ENCODE measurements around the gene VPS39. TPM values are rescaled to one million over a fixed set of nuclear protein-coding genes. Genes with fewer than 3 reads are reported as not detected.

The VPS39 gene
- polyA plus RNA-seq, 2 of the 4 experiments (the other 2 are of a cell fraction), result 18.3 to 33.3 TPM

GRCh38 chr15:42190370-42190769 is 17.7 kb downstream of the VPS39 start (continued):
- TF ChIP-seq FOSL2 (IDR thresholded peaks at IDR 0.05) (no peak), FOSL2 (CRISPR knock-in tag; IDR thresholded peaks at IDR 0.05) (no peak), HEYL (CRISPR knock-in tag; IDR thresholded peaks at IDR 0.05) (no peak), CEBPB (IDR thresholded peaks at IDR 0.05) (no peak), HOXB13 (CRISPR knock-in tag; IDR thresholded peaks at IDR 0.05; ENCODE audit: low read depth) (no peak), ZSCAN20 (CRISPR knock-in tag; IDR thresholded peaks at IDR 0.05) (no peak), ZNF302 (CRISPR knock-in tag; IDR thresholded peaks at IDR 0.05) (no peak)
- TF ChIP-seq, protein P1, sequence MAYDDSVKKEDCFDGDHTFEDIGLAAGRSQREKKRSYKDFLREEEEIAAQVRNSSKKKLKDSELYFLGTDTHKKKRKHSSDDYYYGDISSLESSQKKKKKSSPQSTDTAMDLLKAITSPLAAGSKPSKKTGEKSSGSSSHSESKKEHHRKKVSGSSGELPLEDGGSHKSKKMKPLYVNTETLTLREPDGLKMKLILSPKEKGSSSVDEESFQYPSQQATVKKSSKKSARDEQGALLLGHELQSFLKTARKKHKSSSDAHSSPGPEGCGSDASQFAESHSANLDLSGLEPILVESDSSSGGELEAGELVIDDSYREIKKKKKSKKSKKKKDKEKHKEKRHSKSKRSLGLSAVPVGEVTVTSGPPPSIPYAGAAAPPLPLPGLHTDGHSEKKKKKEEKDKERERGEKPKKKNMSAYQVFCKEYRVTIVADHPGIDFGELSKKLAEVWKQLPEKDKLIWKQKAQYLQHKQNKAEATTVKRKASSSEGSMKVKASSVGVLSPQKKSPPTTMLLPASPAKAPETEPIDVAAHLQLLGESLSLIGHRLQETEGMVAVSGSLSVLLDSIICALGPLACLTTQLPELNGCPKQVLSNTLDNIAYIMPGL (CRISPR knock-in tag; IDR thresholded peaks at IDR 0.05; ENCODE audit: borderline replicate concordance), result no peak

DNA sequence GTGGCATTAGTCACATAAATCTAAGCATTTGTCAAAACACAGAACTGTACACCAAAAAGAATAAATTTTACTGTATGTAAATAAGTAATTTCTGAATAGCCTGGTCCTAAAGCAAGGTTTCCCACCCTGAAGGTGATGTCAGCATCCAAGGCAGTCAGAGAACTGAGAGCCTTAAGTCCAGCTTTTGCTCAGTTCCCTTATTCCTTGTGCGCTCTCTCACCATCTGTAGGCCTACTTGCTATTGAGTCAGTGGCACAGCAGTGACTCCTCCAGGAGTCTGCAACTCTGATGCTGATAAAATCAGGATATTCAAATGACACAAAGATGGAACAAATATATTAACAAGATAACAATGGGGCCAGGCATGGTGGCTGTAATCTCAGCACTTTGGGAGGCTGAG is 22.3 kb downstream of the VPS39 start:
- H3K4me2 ChIP-seq, result no peak overlapping the region
- CTCF ChIA-PET, result no interaction called here
- POLR2A ChIA-PET, result no interaction called here
- TF ChIP-seq HOXA7 (CRISPR knock-in tag; IDR thresholded peaks at IDR 0.05) (no peak), POLR2A (IDR thresholded peaks at IDR 0.05; ENCODE audit: low read length) (no peak), MYC (IDR thresholded peaks at IDR 0.05; ENCODE audit: borderline replicate concordance, low read length) (no peak), RAD21 (conservative IDR thresholded peaks at IDR 0.05 in 1 of 2, IDR thresholded peaks at IDR 0.05 in 1 of 2) (no peak), RNF2 (IDR thresholded peaks at IDR 0.05; ENCODE audit: borderline replicate concordance, low read depth) (no peak), TFCP2L1 (CRISPR knock-in tag; IDR thresholded peaks at IDR 0.05) (no peak), CHD2 (IDR thresholded peaks at IDR 0.05; ENCODE audit: low read length, partially characterized antibody) (no peak), FOXS1 (CRISPR knock-in tag; IDR thresholded peaks at IDR 0.05) (no peak)
- TF ChIP-seq, protein P1 (CRISPR knock-in tag; IDR thresholded peaks at IDR 0.05; ENCODE audit: borderline replicate concordance), result no peak
- 88% methylated on average over 1 of the region's 1 CpG for WGBS (ENCODE audit: missing lambda C conversion rate)
- H3K4me3 ChIP-seq, result no peak overlapping the region
- FAIRE-seq, result no peak
- no peak overlapping the region for H3K27ac ChIP-seq
- no peaks in the 10 kb centered on the region for H3K4me1 ChIP-seq
- no peak for DNase-seq (ENCODE audit: low read depth in 1 of 2, low spot score in 1 of 2)
- no peak for ATAC-seq
- no peaks in the 10 kb centered on the region for H3K9me3 ChIP-seq

GRCh38 chr15:42184736-42185135 is 23.4 kb downstream of the VPS39 start:
- Histone ChIP-seq H3K4me3 (no peak overlapping the region), H3K9me3 (no peaks in the 10 kb centered on the region), H3K4me2 (no peak overlapping the region), H3K27ac (no peak overlapping the region), H3K4me1 (no peaks in the 10 kb centered on the region)
- POLR2A ChIA-PET, result no interaction called here
- TF ChIP-seq MAZ (IDR thresholded peaks at IDR 0.05; ENCODE audit: borderline replicate concordance, low read depth, low read length) (no peak), ZFP36 (IDR thresholded peaks at IDR 0.05; ENCODE audit: borderline replicate concordance, partially characterized antibody) (no peak), NFE2L2 (conservative IDR thresholded peaks at IDR 0.05; ENCODE audit: low read length) (no peak), MAFK (IDR thresholded peaks at IDR 0.05; ENCODE audit: partially characterized antibody) (no peak), RFX5 (IDR thresholded peaks at IDR 0.05) (no peak), USF2 (IDR thresholded peaks at IDR 0.05) (no peak), ELK1 (IDR thresholded peaks at IDR 0.05; ENCODE audit: low read depth, low read length) (no peak), ZSCAN20 (CRISPR knock-in tag; IDR thresholded peaks at IDR 0.05) (no peak), JUN (IDR thresholded peaks at IDR 0.05) (no peak), NR3C1 (IDR thresholded peaks at IDR 0.05) (no peak), MAX (IDR thresholded peaks at IDR 0.05) (no peak), TFCP2L1 (CRISPR knock-in tag; IDR thresholded peaks at IDR 0.05) (no peak), HEYL (CRISPR knock-in tag; IDR thresholded peaks at IDR 0.05) (no peak), BHLHE40 (IDR thresholded peaks at IDR 0.05; ENCODE audit: low read depth, low read length) (no peak), RAD21 (conservative IDR thresholded peaks at IDR 0.05 in 1 of 2, IDR thresholded peaks at IDR 0.05 in 1 of 2) (no peak), POLR2A (IDR thresholded peaks at IDR 0.05; ENCODE audit: low read length) (no peak), PHF8 (IDR thresholded peaks at IDR 0.05; ENCODE audit: borderline replicate concordance, low read depth) (no peak), CHD4 (IDR thresholded peaks at IDR 0.05; ENCODE audit: borderline replicate concordance) (no peak)
- TF ChIP-seq, protein P2, sequence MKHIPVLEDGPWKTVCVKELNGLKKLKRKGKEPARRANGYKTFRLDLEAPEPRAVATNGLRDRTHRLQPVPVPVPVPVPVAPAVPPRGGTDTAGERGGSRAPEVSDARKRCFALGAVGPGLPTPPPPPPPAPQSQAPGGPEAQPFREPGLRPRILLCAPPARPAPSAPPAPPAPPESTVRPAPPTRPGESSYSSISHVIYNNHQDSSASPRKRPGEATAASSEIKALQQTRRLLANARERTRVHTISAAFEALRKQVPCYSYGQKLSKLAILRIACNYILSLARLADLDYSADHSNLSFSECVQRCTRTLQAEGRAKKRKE (CRISPR knock-in tag; IDR thresholded peaks at IDR 0.05; ENCODE audit: low read depth), result no peak
- FAIRE-seq (no peak), ATAC-seq (no peak), DNase-seq (ENCODE audit: low read depth in 1 of 2, low spot score in 1 of 2) (no peak)
- CTCF ChIA-PET, result interaction anchor here (1.1 to 1.4 kb wide), 2 partner anchors 9 to 47 kb away, joined by 3 to 4 read pairs; no protein-coding TSS in a partner anchor
- 78% methylated on average over 4 of the region's 4 CpGs for WGBS (ENCODE audit: missing lambda C conversion rate)
